HG02763 (cell line): Measurements from ENCODE around the gene IGF1R.

ENCODE experiments used
- ATAC-seq: cut with Tn5 transposase; IDR thresholded peaks from one replicate; pipeline ENCODE4 v1.9.1; 2021; ENCODE audit warnings: mild to moderate bottlenecking, moderate library complexity; ENCODE audit not compliant: unreplicated experiment

The IGF1R gene

DNA sequence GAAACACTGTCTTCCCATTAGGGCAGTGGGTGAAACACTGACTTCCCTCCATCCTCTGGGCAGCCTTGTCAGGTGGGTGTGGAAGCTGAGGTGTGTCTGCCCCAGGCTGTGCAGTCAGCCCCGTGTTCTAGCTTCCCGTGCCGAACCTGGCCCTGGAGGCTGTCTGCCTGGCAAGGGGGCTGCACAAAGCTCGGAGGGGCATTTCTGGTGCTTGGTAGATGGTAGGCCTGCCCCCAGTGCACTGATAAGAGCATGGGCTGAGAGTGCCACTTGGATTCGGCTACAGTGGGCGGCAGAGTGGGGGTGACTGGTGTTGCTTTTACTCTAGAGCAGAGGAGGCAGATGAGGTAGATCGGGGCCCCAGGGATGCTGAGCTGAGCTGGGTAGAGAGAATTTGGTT lies 21.3 kb downstream of the IGF1R start:
- ATAC-seq: no peak

DNA sequence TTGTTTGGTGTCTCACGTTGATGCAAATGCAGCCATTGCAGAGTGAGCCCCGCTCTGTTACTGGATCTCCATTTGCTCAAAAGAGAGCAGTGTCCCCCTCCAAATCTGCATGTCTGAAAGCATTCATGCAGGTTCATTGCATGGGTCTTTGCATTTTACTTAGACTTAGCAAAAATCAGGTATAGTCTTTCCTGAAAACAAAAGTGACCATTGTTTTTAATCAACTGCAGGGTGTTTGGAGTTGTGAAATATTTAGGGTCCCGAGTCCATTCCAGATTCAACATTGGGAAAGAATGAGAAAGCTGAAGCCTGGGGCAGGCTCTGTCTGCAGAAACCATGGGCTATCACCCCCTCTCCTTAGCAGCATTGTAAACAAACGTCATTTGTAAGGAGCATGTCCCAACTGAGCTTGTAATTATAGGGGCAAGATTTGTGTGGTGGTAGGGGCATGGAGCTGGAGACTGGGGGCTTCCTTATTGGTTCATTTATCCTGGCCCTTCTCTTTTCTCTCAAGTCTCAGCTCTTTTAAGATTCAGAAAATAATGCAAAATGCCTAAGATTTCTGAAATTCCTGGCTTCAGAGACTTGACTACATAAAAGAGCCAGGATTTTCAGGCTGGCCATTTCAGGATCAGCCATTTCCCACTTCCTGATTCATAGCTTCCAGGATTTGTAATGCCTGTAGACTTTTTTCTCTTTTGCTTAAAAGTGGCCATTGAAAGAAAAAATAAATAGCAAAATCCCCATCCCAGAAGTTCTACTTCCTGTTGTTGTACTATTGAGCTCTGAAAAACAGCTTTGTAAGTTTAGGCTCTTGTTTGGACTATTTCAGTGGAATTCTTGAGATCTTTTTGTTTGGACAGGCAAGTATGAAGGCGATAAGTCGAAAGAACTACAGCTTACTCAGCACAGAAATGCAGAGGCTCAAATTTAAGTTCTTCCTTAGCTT lies 23.0 kb downstream of the IGF1R start:
- ATAC-seq: no peak

DNA sequence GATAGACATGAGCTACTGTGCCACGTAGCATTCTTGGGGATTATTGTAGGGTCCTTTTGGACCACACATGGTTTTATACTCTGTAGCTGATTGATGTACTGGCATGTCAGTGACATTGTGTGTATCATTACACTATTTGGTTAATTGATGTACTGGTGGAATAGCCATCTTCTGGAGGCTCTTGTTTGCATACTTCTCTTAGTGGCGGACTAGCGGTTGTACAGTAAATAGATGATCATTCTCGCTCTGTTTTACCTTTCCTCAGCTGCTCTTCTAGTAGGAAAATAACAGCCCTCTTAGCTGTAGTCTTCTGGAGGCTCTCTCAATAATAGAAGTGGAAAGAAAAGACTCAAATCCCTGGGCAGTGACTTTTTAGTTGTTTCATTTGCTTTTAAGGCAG lies 24.8 kb downstream of the IGF1R start:
- ATAC-seq: no peak

DNA sequence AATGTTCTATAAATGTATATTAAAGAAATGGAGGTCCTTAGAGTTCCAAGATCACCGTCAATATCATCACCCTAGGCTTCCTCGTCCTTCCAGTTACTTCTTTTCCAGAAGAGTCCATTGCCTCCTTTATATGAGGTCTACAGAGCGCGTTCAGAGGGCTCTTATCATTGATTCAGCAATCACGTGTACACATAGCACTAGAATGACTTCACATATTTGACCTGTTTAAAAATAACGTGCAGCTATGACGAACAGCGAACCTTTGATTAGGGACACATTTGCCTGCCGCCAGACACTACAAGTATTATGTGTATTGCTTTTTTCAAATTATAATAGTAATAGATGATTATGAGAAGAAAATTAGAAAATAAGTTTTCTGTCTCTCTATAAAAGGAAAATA lies 26.0 kb downstream of the IGF1R start:
- no peak for ATAC-seq

DNA sequence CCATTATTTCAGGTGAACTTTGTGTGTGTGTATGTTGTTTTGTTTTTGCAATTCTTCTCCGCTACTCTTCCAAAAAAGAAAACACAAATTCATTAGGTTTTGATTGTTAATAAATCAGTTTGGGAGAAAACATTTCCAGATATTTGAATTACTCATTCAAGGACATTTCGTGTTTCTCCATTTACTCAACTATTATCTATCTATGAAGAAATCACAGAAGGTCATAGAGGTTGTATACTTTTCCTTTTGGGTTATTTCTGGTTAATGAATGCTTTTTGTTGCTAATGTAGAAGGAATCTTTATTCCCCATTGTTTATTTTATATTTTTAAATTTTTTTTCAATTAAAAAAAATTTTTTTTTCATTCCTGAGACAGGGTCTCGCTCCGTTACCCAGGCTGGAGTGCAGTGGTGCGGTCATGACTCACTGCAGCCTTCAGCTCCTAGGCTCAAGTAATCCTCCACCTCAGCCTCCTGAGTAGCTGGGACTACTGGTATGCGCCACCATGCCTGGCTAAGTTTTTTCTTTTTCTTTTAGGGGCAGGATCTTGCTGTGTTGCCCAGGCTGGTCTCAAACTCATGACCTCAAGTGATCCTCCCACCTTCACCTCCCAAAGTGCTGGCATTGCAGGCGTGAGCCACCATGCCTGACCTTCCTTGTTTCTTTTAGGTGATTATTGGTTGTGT lies 28.4 kb downstream of the IGF1R start:
- ATAC-seq: no peak

GRCh38 chr15:98677345-98678059 lies 29.2 kb downstream of the IGF1R start:
- ATAC-seq: no peak

DNA sequence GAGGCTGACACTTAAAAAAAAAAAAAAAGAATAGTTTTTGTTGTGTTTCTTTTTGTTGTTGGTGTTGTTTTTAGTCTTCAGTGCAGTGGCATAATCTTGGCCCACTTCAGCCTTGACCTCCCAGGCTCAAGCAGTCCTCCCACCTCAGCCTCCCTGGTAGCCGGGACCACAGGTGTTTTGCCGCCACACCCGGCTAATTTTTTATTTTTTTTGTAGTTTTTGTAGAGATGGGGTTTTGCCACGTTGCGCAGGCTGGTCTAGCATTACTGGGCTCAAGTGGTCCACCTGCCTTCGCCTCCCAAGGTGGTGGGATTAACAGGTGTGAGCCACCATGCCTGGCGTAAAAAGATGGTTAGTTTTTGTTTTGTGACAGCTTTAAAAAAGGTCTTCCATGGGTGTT lies 30.1 kb downstream of the IGF1R start:
- no peak for ATAC-seq

- ATAC-seq: no peak
Observed at GRCh38 chr15:98681061-98681460, 32.7 kb downstream of the IGF1R start.

DNA sequence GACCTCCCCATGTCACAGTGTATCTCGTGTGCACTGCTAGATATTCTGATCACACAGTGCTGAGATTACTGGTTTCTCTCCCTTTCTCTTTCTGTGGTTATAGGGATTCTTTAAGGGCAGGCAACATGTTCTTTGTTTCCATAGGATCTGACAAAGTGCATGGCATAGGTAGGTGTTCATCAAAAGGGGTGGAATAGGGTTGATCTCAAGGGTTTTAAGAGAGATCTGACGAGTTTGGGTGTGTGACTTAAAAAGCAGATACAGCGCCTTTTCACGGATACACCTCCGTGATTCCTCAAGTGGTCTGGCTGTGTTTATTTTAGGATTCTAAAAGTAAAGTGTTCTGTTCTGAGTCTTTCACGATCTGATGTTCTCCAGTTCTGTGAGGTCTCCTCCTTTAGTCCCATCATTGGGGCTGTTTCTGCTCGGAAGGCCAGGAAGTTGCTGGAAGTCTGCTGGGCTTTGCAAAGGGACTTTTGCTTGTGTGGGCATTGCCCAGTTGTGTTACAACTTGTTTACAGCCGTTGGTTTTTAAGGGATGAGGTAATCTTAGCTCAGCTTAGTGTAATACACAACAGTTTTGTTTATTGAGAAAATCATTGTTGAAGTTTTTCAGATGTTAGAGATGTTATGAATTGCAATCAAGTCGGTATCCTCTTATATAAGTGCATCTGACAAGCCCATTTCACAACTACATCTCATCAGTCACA lies 34.8 kb downstream of the IGF1R start:
- ATAC-seq: no peak

GRCh38 chr15:98683831-98684230 lies 35.5 kb downstream of the IGF1R start:
- ATAC-seq: no peak

GRCh38 chr15:98684436-98684835 lies 36.1 kb downstream of the IGF1R start:
- no peak for ATAC-seq

GRCh38 chr15:98684995-98685525 lies 36.7 kb downstream of the IGF1R start:
- no peak for ATAC-seq

- ATAC-seq: no peak
Observed at GRCh38 chr15:98686983-98687382, 38.6 kb downstream of the IGF1R start.

DNA sequence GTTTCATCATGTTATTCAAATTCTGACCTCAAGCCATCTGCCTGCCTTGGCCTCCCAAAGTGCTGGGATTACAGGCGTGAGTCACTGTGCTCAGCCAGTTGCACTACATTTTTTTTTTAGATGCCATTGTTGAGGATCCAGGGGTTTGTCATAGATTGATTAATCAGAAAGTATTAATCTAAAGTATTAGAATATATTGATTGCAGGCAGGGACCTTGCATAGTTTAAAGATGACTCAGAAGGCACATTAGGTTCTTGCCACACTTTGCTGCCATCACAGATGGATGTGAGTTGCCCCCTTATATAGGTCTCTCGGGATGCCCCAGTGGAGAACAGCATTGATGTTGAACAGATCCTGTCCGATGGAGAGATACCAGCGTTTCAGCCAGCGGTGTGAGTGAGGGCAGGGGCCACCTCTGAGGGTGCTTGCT lies 41.1 kb downstream of the IGF1R start:
- ATAC-seq: no peak

- no peak for ATAC-seq
Observed at GRCh38 chr15:98690272-98690950, 42.1 kb downstream of the IGF1R start.

DNA sequence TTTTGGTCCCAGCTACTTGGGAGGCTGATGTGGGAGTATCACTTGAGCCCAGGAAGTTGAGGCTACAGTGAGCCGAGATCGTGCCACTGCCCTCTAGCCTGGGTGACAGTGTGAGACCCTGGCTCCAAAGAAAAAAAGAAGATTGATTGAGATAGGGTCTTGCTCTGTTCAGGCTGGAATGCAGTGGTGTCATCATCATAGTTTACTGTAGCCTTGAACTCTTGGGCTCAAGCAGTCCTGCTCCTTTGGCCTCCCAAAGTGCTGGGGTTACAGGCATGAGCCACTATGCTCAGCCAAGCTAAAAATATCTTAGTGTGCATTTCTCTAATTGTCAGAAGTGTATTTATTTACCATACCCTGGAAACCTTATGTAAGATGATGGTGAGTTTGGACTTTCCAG lies 43.9 kb downstream of the IGF1R start:
- ATAC-seq: no peak

DNA sequence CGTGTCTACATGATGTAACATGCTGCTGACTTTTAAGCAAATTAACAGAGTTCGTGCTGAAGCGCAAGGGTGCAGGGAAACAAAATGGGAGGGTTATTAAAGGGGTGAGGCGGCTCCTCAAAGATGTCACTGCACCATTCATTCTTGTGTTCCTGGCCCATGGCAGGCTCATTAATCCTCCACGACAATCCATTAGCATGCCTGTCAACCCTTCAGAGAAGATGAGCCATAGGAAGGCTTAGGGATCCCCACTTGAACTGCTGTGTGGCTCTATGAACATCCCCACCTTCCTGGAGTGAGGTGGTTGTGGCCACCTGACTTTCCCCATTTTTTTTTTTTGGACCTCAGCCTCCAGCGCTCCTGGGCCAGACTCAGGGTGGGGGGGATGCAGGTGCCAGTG lies 45.8 kb downstream of the IGF1R start:
- ATAC-seq: no peak

DNA sequence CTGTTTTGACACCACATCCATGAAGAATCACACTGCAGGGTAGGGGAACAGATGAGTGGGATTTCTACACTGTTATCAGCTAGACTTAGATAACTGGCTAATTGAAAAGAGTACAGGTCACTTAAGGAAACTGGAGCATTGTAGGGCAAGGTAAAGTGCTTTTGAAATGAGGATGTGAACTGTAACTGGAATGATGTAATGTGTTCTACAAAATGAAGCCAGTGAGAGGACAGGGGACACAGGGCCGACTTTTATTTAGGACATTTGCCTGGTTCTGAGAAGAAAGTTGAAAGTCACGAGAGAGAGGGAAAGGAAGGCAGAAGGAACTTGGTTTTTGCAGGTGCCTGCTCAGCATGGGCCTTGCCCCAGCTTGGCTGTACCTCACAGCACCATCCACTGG lies 50.5 kb downstream of the IGF1R start:
- no peak for ATAC-seq

DNA sequence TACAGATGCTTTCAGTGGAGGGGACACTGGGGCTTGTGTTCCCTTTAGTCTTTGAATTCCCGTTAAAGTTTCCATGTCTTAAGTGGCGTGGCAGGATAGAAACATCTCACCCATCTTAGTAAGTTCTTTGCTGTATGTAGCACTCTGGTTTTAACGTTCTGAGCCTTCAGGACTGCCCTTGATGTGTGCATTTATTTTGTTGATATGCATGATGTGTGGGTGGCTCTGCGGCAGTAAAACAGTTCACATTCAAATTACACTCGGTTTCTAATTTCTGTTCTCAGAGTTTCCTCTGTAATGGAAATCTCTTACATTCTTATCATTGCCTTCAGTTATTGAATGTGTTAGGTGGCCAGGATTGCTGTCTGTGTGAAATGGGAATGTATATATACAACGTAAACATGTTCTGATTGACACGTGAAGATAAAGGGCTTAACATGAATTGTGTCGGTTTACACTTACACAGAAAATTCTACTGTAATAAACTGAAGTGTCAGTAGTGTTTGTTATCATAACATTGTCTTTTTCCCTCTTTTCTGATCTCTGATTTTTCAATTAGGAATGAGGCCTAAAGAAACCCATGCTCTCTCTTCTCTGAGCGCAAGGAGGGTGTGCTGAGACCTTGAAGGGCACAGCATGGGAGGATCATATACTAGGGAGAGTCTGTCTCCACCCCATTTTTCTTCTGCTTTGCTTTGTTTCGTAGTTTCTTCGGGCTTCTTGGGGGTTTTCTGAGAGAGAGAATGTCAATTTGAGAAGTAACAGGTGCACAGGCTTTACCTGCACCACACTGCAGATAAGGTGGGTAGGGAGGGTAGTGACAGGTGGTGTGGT lies 51.5 kb downstream of the IGF1R start:
- no peak for ATAC-seq
